ENCODE measurements around the gene SOX9.

- no peak for TF ChIP-seq ZNF565 (CRISPR knock-in tag; conservative IDR thresholded peaks at IDR 0.05; ENCODE audit: low read depth)
- no peak for TF ChIP-seq ZFP30 (CRISPR knock-in tag; IDR thresholded peaks at IDR 0.05)
- no peak for TF ChIP-seq PATZ1 (CRISPR knock-in tag; IDR thresholded peaks at IDR 0.05; ENCODE audit: borderline replicate concordance)
- TF ChIP-seq TSHZ2 (CRISPR knock-in tag; IDR thresholded peaks at IDR 0.05) = no peak
- TF ChIP-seq ZFP3 (CRISPR knock-in tag; IDR thresholded peaks at IDR 0.05) = no peak
- TF ChIP-seq, protein P1, sequence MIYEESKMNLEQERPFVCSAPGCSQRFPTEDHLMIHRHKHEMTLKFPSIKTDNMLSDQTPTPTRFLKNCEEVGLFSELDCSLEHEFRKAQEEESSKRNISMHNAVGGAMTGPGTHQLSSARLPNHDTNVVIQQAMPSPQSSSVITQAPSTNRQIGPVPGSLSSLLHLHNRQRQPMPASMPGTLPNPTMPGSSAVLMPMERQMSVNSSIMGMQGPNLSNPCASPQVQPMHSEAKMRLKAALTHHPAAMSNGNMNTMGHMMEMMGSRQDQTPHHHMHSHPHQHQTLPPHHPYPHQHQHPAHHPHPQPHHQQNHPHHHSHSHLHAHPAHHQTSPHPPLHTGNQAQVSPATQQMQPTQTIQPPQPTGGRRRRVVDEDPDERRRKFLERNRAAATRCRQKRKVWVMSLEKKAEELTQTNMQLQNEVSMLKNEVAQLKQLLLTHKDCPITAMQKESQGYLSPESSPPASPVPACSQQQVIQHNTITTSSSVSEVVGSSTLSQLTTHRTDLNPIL (CRISPR knock-in tag; IDR thresholded peaks at IDR 0.05; ENCODE audit: low read depth) = no peak
- no peak for TF ChIP-seq RARB (CRISPR knock-in tag; IDR thresholded peaks at IDR 0.05)
- no peak for TF ChIP-seq ZNF8 (CRISPR knock-in tag; IDR thresholded peaks at IDR 0.05)
These were observed 44.5 kb downstream of the SOX9 start for GRCh38 chr17:72165192-72165866.

Measured in SK-N-SH treated with all-trans-retinoic acid at 6 μM for 48 hours (cell line).